Glutamatergic neuron (in vitro differentiated cells): ENCODE results near the gene PTPRF. TPM values are rescaled to one million over a fixed set of nuclear protein-coding genes. Genes with fewer than 3 reads are reported as not detected.

ENCODE experiments used
- DNase-seq: peaks from one replicate; pipeline ENCODE4 v3.0.0; 2022
- H3K27ac Mint-ChIP-seq: one replicate; pipeline ENCODE4 v1.8.0; 2020; ENCODE audit warnings: mild to moderate bottlenecking, mixed read lengths, inconsistent platforms; ENCODE audit not compliant: unreplicated experiment
- H3K27me3 Mint-ChIP-seq: one replicate; pipeline ENCODE4 v1.8.0; 2020; ENCODE audit warnings: mild to moderate bottlenecking, moderate library complexity, mixed read lengths, inconsistent platforms; ENCODE audit not compliant: unreplicated experiment
- H3K36me3 Mint-ChIP-seq: one replicate; pipeline ENCODE4 v1.8.0; 2020; ENCODE audit warnings: mild to moderate bottlenecking, mixed read lengths, inconsistent platforms; ENCODE audit not compliant: unreplicated experiment
- H3K4me1 Mint-ChIP-seq: one replicate; pipeline ENCODE4 v1.8.0; 2020; ENCODE audit warnings: mild to moderate bottlenecking, low read depth, mixed read lengths, inconsistent platforms; ENCODE audit not compliant: unreplicated experiment
- H3K4me3 Mint-ChIP-seq: one replicate; pipeline ENCODE4 v1.8.0; 2020; ENCODE audit warnings: mild to moderate bottlenecking, mixed read lengths, inconsistent platforms; ENCODE audit not compliant: unreplicated experiment
- H3K9me3 Mint-ChIP-seq: one replicate; pipeline ENCODE4 v1.8.0; 2020; ENCODE audit warnings: mild to moderate bottlenecking, moderate library complexity, mixed read lengths, inconsistent platforms; ENCODE audit not compliant: unreplicated experiment
- CTCF ChIP-seq: fragments of 200-600 bp; sonication (generic); IDR thresholded peaks from one replicate; pipeline ENCODE4 v1.5.0; 2021; ENCODE audit not compliant: partially characterized antibody, unreplicated experiment
- total RNA-seq: library from RNA; stranded (reverse); fragmentation: NEBNext Ultra II Directional; extraction: Animal tissue kit (Norgen Biotek cat#: 25700); gene quantifications from one replicate; pipeline ENCODE4 v1.2.1, GENCODE V29; 2021; ENCODE audit not compliant: unreplicated experiment

The PTPRF gene
- total RNA-seq, 1 donor from 2014 or later = 171 TPM

- Mint-ChIP-seq H3K36me3 (no peaks in the 10 kb centered on the region), H3K4me1 (peaks cover 37% of the 10 kb centered on the region), H3K27ac (no peak overlapping the region)
Measured at GRCh38 chr1:43570277-43570676, 39.6 kb downstream of the PTPRF start.

GRCh38 chr1:43570715-43571114 is 40.0 kb downstream of the PTPRF start:
- no peak overlapping the region for H3K4me3 Mint-ChIP-seq
- H3K4me1 Mint-ChIP-seq = peaks cover 35% of the 10 kb centered on the region
- peaks cover 6% of the 10 kb centered on the region for H3K9me3 Mint-ChIP-seq
- peaks cover 14% of the 10 kb centered on the region for H3K27me3 Mint-ChIP-seq
- DNase-seq = no peak
- H3K27ac Mint-ChIP-seq = no peak overlapping the region
- H3K36me3 Mint-ChIP-seq = no peaks in the 10 kb centered on the region
- TF ChIP-seq CTCF = no peak

More at GRCh38 chr1:43570277-43570676, 39.6 kb downstream of the PTPRF start:
- peaks cover 6% of the 10 kb centered on the region for H3K9me3 Mint-ChIP-seq
- no peak for DNase-seq
- no peak for TF ChIP-seq CTCF
- H3K27me3 Mint-ChIP-seq = peaks cover 14% of the 10 kb centered on the region
- H3K4me3 Mint-ChIP-seq = no peak overlapping the region

GRCh38 chr1:43572084-43572483 is 41.4 kb downstream of the PTPRF start:
- Mint-ChIP-seq H3K4me3 (no peak overlapping the region), H3K36me3 (no peaks in the 10 kb centered on the region), H3K27me3 (peaks cover 13% of the 10 kb centered on the region), H3K4me1 (peaks cover 27% of the 10 kb centered on the region), H3K27ac (no peak overlapping the region), H3K9me3 (peaks cover 9% of the 10 kb centered on the region)
- TF ChIP-seq CTCF = no peak
- DNase-seq = no peak

DNA sequence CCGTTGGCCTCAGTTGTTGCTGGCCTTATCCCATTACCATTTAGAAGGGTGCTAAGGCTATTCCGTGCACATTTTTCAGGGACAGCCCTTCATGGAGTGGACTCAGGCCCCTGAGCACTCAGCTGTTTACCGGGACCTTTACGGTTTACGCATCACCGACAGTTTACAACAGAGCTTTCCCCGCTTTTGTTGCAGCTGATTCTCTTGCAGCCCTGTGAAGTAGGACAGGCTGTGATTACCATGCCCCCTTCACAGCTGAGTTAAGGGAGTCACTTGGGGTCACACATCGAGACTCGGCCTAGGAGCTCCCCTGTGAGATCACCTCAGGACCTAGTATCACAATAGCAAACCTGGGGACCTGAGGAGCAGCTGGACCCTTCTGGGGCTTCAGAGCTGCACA is 41.9 kb downstream of the PTPRF start:
- Mint-ChIP-seq H3K27ac (no peak overlapping the region), H3K4me3 (no peak overlapping the region), H3K36me3 (no peaks in the 10 kb centered on the region), H3K4me1 (peaks cover 28% of the 10 kb centered on the region), H3K9me3 (peaks cover 9% of the 10 kb centered on the region), H3K27me3 (peaks cover 13% of the 10 kb centered on the region)
- DNase-seq = no peak
- TF ChIP-seq CTCF = no peak

- Mint-ChIP-seq H3K27me3 (peaks cover 13% of the 10 kb centered on the region), H3K9me3 (peaks cover 9% of the 10 kb centered on the region), H3K4me3 (no peak overlapping the region), H3K36me3 (no peaks in the 10 kb centered on the region), H3K4me1 (peaks cover 34% of the 10 kb centered on the region), H3K27ac (no peak overlapping the region)
- DNase-seq = no peak
- no peak for TF ChIP-seq CTCF
Measured at GRCh38 chr1:43573066-43573800, 42.5 kb downstream of the PTPRF start.
